Ishikawa (cell line): ENCODE data around the gene SLC7A10.

Experiments used
- CEBPB ChIP-seq: IDR thresholded peaks from 2 replicates; pipeline ENCODE4 v1.6.1; 2012
- CREB1 ChIP-seq: IDR thresholded peaks from 2 replicates; pipeline ENCODE4 v1.6.1; 2012; ENCODE audit warnings: low read depth
- EGR1 ChIP-seq: IDR thresholded peaks from 2 replicates; pipeline ENCODE4 v1.6.1; 2012
- EP300 ChIP-seq: IDR thresholded peaks from 2 replicates; pipeline ENCODE4 v1.6.1; 2012; ENCODE audit warnings: borderline replicate concordance
- FOXM1 ChIP-seq: IDR thresholded peaks from 2 replicates; pipeline ENCODE4 v1.6.1; 2012; ENCODE audit warnings: low read depth, borderline replicate concordance
- RAD21 ChIP-seq: IDR thresholded peaks from 2 replicates; pipeline ENCODE4 v1.6.1; 2012; ENCODE audit warnings: low read depth
- TAF1 ChIP-seq: IDR thresholded peaks from 2 replicates; pipeline ENCODE4 v1.6.1; 2012; ENCODE audit warnings: low read depth, mild to moderate bottlenecking
- TCF12 ChIP-seq: IDR thresholded peaks from 2 replicates; pipeline ENCODE4 v1.6.1; 2012; ENCODE audit warnings: low read depth
- TEAD4 ChIP-seq: IDR thresholded peaks from 2 replicates; pipeline ENCODE4 v1.6.1; 2012
- TF ChIP-seq, protein P1 (sequence below): IDR thresholded peaks from 2 replicates; pipeline ENCODE4 v1.6.1; 2012
- TF ChIP-seq, protein P2 (sequence below): IDR thresholded peaks from 2 replicates; pipeline ENCODE4 v1.6.1; 2012
- TF ChIP-seq, protein P3 (sequence below): IDR thresholded peaks from 2 replicates; pipeline ENCODE4 v1.6.1; 2012; ENCODE audit warnings: low read depth, mild to moderate bottlenecking

DNA sequence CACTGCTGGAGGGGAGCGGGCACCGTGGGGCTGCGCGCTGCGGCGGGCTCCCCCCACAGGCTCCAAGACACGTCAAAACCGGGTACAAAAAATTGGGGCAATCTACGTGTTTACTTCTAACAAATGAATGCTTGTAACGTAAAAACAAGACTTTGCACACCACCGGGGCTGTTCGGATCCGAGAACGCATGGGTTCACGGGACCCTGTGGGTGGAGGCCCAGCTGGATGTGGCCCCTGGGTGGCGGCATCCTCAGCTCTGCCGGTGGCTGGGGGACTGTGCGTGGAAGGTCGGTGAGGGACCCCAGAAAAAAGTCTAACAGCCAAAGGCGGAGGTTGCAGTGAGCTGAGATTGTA is 10.3 kb upstream of the SLC7A10 start:
- no peak for TF ChIP-seq TAF1
- TF ChIP-seq TEAD4, result no peak
- no peak for TF ChIP-seq TCF12
- TF ChIP-seq, protein P1, sequence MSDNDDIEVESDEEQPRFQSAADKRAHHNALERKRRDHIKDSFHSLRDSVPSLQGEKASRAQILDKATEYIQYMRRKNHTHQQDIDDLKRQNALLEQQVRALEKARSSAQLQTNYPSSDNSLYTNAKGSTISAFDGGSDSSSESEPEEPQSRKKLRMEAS, result no peak
- TF ChIP-seq, protein P2, sequence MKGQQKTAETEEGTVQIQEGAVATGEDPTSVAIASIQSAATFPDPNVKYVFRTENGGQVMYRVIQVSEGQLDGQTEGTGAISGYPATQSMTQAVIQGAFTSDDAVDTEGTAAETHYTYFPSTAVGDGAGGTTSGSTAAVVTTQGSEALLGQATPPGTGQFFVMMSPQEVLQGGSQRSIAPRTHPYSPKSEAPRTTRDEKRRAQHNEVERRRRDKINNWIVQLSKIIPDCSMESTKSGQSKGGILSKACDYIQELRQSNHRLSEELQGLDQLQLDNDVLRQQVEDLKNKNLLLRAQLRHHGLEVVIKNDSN, result no peak
- no peak for TF ChIP-seq EP300
- TF ChIP-seq RAD21, result no peak
- no peak for TF ChIP-seq CREB1
- TF ChIP-seq FOXM1, result no peak
- TF ChIP-seq CEBPB, result no peak
- TF ChIP-seq, protein P3, sequence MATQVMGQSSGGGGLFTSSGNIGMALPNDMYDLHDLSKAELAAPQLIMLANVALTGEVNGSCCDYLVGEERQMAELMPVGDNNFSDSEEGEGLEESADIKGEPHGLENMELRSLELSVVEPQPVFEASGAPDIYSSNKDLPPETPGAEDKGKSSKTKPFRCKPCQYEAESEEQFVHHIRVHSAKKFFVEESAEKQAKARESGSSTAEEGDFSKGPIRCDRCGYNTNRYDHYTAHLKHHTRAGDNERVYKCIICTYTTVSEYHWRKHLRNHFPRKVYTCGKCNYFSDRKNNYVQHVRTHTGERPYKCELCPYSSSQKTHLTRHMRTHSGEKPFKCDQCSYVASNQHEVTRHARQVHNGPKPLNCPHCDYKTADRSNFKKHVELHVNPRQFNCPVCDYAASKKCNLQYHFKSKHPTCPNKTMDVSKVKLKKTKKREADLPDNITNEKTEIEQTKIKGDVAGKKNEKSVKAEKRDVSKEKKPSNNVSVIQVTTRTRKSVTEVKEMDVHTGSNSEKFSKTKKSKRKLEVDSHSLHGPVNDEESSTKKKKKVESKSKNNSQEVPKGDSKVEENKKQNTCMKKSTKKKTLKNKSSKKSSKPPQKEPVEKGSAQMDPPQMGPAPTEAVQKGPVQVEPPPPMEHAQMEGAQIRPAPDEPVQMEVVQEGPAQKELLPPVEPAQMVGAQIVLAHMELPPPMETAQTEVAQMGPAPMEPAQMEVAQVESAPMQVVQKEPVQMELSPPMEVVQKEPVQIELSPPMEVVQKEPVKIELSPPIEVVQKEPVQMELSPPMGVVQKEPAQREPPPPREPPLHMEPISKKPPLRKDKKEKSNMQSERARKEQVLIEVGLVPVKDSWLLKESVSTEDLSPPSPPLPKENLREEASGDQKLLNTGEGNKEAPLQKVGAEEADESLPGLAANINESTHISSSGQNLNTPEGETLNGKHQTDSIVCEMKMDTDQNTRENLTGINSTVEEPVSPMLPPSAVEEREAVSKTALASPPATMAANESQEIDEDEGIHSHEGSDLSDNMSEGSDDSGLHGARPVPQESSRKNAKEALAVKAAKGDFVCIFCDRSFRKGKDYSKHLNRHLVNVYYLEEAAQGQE, result no peak
- TF ChIP-seq EGR1, result no peak
